HTERT RPE-1 (cell line): ENCODE data around the gene KDM3A.

Experiments
- in situ Hi-C: fragments of 300-500 bp; cut with MboI; formaldehyde crosslinking; loops from 4 replicates; pipeline ENCODE4 v1.14.3; 2020; ENCODE audit warnings: low sequenced_read_pairs

KDM3A gene

DNA sequence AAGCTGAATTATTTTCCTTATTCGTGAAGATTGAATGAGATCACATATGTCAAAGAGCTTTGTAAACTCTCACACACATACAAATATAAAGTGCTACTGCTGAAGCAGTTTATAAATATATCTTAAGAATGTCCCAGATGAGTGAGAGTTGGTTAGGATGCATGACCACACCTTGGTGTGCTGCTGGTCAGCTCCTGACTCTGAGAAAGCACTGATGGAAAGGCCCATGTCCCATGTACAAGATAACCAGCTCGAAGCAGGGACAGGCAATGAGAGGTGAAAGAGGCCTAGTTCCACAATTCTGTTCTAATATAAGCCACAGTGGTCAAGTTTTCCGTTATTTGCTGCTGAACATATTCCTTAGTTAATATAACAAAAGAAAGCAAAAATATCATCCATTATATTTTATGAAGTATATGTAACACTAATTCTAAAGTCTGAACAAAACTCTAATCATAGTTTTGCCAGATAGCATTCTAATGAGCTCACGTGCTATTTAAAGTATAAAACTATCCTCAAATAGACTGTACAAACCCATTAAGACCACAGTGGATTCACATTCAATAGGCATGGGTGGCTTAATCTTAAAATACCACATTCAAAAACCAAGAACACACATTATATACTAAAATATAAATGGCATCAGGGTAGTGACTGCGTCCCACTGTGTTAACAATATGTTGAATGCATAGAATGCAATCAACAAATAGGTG is 72.9 kb downstream of the KDM3A start:
- in situ Hi-C loops, result no loop called here

DNA sequence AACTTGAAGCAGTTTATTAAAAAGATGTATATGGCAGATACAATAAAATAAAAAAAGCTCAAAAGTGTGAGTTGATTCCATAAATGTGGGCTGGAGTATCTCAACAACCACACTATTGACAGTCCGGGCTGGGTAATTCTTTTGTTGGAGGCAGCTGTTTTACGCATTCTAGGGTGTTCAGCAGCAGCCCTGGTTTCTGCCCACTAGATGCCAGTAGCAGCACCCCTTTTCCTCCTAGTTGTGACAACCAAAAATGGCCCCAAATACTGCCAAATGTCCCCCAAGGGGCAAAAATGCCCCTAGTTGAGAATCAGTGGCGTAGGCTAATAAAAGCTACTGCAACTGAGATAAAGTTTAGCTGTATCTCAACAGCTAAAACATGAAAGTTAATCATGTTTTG is 77.3 kb downstream of the KDM3A start:
- in situ Hi-C loops, result no loop called here

DNA sequence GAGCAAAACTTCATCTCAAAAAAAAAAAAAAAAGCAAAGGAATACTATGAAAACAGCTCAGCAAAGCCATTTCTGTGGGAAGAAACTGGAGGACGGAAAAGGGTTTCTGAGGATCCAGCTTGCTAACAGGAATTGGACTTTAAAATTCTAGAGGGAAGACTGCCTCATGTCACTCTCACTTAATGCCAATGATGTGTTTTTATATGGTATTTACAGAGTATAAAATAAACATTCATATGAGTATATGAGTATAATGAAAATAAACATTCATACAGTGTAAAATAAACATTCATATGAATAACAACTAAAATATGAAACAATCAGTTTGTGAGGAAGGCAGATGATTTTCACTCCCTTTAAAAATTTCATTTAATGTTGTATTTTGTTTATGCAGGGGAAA is 78.2 kb downstream of the KDM3A start:
- in situ Hi-C loops, result no loop called here

DNA sequence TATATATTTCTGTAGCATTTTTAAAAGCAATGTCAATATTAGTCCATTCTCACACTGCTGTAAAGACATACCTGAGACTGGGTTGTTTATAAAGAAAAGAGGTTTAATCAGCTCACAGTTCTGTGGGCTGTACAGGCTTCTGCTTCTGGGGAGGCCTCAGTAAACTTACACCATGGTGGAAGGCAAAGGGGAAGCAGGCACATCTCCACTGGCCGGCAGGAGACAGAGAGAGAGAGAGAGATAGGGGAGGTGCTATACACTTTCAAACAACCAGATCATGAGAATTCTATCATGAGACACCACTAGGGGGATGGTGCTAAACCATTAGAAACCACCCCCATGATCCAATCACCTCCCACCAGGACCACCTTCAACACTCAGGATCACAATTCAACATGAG is 79.0 kb downstream of the KDM3A start:
- in situ Hi-C loops, result no loop called here

DNA sequence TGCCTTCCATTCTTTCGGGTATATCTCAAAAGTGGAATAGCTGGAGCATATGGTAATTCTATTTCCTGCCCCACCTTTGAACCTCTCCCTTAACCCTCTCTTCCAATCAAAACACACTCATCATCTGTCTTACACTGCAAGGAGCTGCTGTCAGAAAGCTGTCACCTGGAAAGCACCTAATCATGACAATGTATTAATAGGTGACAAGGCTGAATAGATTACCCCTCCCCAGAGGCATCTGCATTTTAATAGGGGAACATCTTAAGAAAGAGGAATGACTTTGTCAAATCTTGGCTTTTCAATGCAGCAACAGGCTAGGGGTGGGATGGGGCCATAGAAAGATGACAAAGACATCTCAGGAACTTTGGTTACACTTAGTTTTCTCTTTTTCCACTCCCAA is 80.8 kb downstream of the KDM3A start:
- in situ Hi-C loops, result no loop called here

DNA sequence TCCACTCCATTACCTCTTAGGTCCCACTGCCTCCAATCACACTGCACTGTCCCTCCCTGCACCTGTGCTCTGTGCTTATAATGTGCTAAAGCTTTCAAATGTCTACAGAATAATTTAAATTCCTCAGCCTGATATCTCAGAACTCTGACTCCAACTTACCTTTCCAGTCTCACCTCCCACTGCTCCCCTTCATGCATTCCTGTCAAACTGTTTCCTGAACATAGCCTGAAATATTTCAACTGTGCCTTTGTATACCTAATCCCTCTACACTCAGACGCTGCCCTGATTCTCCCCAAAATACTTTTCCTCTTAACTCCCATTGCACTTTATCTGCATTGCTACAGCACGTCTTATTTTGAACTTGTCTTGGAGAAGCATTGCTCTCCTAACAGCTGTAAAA is 81.5 kb downstream of the KDM3A start:
- in situ Hi-C loops, result no loop called here

DNA sequence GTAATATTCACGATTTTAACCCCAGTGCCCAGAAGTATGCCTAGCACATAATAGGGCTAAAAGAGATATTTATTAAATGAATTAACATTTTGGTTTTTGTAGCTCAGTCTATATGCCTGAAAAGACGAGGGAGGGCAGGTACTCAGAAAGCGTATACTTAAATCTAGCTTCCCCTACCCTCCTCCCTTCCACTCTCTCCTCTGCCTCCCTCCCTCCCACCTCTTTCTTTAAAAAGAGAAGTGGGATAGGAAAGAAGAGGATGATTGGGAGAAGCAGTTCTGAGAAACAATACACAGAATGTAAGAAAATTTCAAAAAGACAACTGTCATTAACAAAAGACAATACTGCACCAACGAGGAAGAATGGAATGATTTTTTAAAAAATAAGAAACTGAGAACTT is 82.3 kb downstream of the KDM3A start:
- in situ Hi-C loops, result no loop called here

DNA sequence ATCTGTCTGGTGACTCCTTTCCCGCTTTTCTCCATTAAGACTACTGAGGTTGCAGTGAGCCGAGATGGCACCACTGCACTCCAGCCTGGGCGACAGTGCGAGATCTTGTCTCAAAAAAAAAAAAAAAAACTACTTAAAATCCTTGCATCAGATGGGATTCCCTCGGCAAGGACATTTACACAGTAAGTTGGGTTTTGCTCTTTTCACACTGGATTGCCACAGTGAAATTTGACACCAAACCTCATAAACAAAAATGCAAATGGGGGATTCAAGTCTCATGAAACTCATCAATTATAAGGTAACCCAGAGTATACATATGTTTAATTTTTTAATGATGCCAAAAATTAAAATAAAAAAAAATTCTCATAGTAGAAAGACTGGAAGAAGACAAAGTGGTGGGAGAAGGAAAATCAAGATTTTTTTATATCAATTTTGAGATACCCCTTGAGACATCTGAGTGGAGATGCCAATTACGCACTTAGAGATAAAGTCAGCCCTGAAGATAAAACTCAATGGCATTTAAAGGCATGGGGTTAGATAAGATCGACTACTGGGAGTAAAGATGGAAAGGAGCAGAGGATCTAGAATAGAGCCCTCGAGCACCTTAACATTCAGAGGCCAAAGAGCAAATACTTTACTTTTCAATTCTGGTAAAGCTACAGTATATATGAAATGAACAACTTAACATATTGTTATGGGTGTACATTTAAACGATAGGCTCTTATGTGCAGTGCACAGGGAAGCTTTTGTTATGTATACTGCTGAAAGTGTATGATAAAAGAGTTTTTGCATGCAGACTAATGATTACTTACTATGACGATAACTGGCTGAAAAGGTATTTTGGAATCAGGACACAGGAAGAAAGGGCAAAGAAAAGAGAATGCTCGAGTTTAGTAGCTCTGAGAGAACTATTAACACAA is 84.5 kb downstream of the KDM3A start:
- in situ Hi-C loops, result no loop called here

DNA sequence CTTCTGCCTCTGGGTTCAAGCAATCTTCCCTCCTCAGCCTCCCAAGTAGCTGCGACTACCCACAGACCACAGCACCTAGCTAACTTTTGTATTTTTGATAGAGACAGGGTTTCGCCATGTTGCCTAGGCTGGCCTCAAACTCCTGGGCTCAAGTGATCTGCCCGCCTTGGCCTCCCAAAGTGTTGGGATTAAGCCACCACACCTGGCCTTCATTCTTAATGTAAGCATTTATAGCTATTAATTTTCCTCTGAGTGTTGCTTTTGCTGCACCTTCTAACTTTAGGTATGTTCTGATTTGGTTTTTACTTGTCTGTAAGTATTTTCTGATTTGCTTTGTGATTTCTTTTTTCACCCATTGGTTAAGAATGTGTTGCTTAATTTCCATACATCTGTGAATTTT is 92.4 kb downstream of the KDM3A start:
- in situ Hi-C loops, result no loop called here

DNA sequence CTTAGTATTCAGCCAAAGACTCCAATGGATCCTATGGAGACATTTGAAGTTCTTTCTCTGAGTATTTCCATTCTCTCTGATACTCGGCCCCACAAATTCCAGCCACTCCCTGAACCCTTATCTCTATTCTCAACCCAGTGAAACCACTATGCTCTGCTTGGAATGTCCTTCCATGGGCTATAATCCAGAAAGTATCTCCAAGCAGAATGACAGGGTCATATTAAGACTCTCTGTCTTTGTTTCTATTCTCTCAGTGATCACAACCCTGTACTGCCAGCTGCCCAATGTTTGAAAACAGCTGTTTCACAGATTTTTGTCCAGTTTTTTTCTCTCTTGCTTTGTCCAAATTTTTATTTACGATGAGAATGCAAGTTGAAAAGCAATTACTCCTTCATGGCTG is 100.2 kb downstream of the KDM3A start:
- in situ Hi-C loops, result no loop called here
